Activated naive CD4-positive, alpha-beta T cell (primary cell): ENCODE measurements around the gene LINGO1.

Experiments used
- DNase-seq, 4 experiments: peaks; one replicate each; lab custom pipeline; 2025; lab: John Stamatoyannopoulos, UW

LINGO1 gene

GRCh38 chr15:77615472-77615871 is 17.2 kb downstream of the LINGO1 start:
- DNase-seq: no peak

- DNase-seq: no peak
These were observed 18.4 kb downstream of the LINGO1 start for GRCh38 chr15:77614251-77614806.

- no peak for DNase-seq
These were observed 18.9 kb downstream of the LINGO1 start for GRCh38 chr15:77613814-77614213.

- DNase-seq: no peak
These were observed 19.6 kb downstream of the LINGO1 start for GRCh38 chr15:77612958-77613601.

GRCh38 chr15:77611767-77612166 is 20.9 kb downstream of the LINGO1 start:
- no peak for DNase-seq

- no peak for DNase-seq
These were observed 22.0 kb downstream of the LINGO1 start for GRCh38 chr15:77610731-77611130.

GRCh38 chr15:77609558-77609957 is 23.2 kb downstream of the LINGO1 start:
- no peak for DNase-seq

GRCh38 chr15:77608774-77609173 is 23.9 kb downstream of the LINGO1 start:
- no peak for DNase-seq

- no peak for DNase-seq
These were observed 24.8 kb downstream of the LINGO1 start for GRCh38 chr15:77607894-77608261.

GRCh38 chr15:77607111-77607893 is 25.4 kb downstream of the LINGO1 start:
- no peak for DNase-seq

GRCh38 chr15:77606142-77607034 is 26.3 kb downstream of the LINGO1 start:
- no peak for DNase-seq

- DNase-seq: no peak
These were observed 27.2 kb downstream of the LINGO1 start for GRCh38 chr15:77605547-77605946.

GRCh38 chr15:77604973-77605372 is 27.7 kb downstream of the LINGO1 start:
- no peak for DNase-seq

- no peak for DNase-seq
These were observed 28.9 kb downstream of the LINGO1 start for GRCh38 chr15:77603611-77604336.

GRCh38 chr15:77602800-77603199 is 29.9 kb downstream of the LINGO1 start:
- no peak for DNase-seq

GRCh38 chr15:77599899-77600298 is 32.8 kb downstream of the LINGO1 start:
- DNase-seq: no peak

- no peak for DNase-seq
These were observed 33.4 kb downstream of the LINGO1 start for GRCh38 chr15:77599357-77599756.

- no peak for DNase-seq
These were observed 34.1 kb downstream of the LINGO1 start for GRCh38 chr15:77598644-77599043.

- no peak for DNase-seq
These were observed 34.8 kb downstream of the LINGO1 start for GRCh38 chr15:77597804-77598453.

GRCh38 chr15:77596821-77597803 is 35.6 kb downstream of the LINGO1 start:
- DNase-seq: no peak
